GM19025 (cell line): ENCODE results near the gene CDH16.
"Not testable (repeated sequence)": the region's sequence is repeated elsewhere in the genome, so short reads cannot be mapped to it uniquely, and the experiment has no call there.

ENCODE experiments used
- ATAC-seq: cut with Tn5 transposase; IDR thresholded peaks from one replicate; pipeline ENCODE4 v1.9.1; 2021; ENCODE audit warnings: mild to moderate bottlenecking, low read depth, moderate library complexity; ENCODE audit not compliant: unreplicated experiment

Gene CDH16

DNA sequence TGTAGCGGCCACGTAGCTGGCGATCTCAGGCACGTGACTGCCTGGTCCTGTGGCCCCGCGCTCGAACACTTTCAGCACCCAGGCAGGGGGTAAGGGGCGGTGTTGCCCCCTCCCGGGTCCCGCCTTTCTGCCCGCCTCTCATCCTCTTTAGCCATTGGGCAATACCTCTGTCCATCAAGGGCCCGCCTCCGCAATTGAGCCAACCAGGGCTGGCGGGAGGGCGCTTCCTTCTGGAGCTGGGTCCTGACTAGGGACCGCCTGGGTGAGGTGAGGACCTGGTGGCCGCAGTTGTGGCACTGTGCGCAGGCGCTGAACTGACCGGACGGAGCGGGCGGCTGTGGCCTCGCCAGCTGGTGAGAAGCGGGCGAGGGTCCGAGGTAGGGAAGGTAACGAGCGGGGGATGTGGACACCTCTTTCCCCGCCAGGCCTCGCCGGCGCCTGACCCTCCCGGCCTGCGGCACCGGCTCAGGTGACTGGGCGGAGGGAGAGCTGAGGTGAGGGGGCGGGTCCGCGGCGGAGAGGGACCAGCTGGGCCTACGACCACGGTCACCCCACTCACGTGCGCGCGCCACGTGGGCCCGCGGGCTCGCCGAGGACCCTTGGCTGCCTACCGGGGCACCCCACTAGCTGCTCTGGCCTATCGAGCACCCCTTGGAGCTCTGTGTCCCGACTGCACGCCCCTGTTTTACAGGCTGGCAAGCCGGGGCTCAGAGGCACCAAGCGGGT, 38.2 kb downstream of the CDH16 start, which contains the start of gene PDP2:
TSS of gene PDP2 (plus strand) at position 228 of the 726 bp plus-strand sequence. CDS start 3,770 bp downstream, outside the sequence.
- peak; percentile 98 for ATAC-seq

DNA sequence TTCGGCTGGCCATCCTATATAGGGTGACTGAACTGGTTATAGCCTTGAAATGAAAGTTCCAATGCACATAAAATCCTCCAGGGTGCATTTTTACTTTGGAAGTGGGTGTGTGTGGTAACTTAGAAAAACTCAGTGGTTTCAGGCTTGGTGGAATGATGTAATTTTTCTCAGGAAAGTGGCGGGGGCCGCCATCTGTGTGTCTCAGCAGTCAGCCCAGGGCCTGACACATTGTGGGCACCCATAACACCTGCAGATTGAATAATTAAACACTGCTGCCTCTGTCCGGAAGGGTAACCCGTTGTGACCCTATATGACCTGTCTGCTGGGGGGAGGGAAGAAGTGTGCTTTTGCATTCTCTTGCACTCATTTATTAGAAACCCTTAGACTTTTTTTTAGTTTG, 40.6 kb downstream of the CDH16 start:
- ATAC-seq, result no peak

DNA sequence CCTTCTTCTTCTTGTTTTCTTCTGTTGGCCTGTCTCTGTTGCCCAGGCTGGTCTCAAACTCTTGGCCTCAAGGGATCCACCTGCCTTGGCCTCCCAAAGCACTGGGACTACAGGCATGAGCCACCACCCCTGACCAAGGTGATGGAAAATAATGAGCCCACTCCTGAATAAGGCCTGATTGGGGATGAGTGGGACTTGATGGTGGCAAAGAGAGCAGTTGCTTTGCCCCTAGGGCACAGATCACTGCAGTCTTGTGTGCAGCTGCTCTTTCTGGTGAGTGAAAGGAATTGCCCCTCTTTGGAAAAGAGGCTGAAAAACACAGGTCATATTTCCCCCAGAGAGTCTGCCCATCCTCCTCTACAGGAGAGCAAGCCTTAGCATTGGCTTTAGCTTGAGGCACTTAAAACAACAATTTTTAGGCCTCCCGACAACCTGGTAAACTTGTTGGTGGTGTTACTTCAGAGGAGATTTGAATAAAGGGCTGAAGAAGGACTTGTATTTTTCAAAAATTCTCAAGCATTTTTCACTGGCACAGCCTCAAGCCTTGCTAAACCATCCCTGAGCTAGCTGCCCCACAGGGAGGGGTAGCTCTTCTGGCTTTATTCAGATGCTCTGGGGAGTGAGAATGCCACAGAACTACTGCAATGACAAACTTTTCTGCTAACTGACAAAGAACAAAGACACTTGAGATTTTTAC, 44.5 kb downstream of the CDH16 start:
- no peak for ATAC-seq

DNA sequence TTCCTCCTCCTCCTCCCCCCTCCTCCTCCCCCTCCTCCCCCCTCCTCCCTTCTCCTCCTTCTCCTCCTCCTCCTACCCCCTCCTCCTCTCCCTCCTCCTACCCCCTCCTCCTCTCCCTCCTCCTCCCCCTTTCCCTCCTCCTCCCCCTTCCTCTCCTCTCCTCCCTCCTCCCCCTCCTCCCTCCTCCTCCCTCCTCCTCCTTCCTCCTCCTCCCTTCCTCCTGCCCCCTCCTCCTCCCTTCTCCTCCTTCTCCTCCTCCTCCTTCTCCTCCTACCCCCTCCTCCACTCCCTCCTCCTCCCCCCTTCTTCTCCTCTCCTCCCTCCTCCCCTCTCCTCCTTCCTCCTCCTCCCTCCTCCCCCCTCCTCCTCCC, 45.0 kb downstream of the CDH16 start:
- no peak for ATAC-seq

DNA sequence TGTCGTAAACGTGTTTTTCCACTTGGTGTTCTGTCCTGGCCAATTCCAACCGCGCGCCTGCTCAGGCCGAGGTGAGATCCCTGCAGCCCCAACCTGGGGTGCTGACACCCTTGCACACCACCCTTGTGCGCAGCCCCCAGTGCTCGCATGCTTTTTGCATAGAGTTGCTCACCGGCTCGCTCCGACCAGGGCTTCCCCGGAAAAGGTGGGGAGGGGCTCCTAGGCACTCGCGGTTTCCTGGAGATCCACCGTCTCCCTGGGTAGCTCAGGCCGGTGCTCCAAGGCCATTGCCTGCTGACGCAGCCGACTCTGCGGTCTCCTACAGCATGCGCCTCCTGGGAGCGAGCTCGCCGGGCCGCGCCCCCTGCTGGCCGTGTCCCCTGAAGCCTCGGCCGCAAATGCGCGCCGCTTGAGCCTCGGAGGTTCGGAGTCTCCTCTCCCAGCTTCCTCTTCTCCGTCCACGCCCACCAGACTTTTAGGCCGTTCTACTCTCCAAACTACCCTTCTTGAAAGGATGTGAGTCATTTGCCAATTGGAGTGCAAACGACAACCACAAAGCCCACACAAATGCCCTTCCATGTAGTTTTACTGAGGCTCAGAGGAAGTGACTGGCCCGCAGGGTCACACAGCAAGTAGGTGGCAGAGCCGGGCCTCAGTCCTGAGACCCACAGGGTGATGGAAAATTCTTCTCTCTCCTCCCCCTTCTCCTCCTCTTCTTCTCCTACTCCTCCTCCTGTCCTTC, 45.6 kb downstream of the CDH16 start:
- peak; percentile 80 for ATAC-seq

DNA sequence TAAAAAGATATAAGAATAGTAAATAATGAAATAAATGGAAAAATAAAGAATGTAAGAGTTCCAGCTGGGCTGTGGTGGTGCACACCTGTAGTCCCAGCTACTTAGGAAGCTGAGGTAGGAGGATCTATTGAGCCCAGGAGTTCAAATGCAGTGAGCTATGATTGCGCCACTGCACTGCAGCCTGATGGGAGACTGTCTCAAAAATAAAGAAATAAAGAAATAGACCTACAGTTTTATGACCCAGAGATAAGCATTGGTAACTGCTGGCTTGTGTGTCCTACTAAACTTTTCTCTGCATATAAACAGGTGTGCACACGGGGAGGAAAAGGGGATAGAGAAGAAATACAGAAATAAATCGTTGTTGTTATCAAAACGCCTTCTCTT, 46.1 kb downstream of the CDH16 start:
- no peak for ATAC-seq

DNA sequence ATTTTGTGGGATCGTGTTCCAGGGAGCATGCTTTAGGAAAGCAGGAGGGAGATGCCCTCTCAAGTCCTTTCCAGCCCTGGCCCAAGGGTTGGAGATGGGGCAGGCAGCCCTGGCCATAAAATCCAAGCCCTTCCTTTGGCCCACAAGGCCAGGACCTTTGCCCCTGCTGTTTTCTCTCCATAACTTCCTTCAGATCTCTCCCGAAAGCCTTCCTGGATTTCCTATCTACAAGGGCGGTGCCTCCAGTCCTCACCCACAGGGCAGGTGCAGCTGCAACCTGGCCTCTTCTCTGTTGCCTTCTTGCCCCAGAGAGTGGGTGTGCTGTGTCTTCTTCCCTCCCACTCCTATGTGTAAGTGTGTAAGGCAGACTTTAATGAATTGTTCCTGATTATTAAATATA, 46.8 kb downstream of the CDH16 start:
- no peak for ATAC-seq

DNA sequence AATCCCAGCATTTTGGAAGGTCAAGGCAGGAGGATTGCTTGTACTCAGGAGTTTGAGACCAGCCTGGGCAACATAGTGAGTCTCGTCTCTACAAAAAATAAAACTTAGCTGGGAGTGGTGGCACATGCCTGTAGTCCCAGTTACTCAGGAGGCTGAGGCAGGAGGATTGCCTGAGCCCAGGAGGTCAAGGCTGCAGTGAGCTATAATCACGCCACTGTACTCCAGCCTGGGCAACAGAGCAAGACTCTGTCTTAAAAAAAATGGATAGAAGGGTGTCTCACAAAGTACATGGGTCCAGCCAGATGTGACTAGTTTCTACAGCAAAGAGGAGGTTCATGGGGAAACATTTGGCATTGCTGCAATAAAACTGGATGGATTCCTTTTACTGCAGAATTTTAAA, 47.3 kb downstream of the CDH16 start:
- ATAC-seq, result not testable (repeated sequence)

DNA sequence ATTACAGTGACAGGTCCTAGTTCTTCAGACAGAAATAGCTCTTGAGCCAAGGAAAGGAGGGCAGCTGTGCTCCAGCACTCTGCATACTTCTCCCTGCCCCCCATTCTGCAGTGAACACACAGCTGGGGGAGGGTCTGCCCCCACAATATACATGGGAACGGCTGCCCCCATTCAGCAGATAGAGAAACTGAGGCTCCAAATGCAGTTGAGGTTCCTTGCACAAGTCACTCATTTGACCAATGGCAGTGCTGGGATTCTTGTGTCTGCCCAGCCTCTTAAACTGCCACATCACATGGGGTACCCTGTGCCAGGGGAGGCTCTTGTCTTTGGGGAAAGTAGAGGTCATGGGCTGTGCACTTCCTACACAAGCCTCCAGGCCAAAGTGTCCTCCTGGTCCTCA, 49.3 kb downstream of the CDH16 start:
- ATAC-seq, result no peak

DNA sequence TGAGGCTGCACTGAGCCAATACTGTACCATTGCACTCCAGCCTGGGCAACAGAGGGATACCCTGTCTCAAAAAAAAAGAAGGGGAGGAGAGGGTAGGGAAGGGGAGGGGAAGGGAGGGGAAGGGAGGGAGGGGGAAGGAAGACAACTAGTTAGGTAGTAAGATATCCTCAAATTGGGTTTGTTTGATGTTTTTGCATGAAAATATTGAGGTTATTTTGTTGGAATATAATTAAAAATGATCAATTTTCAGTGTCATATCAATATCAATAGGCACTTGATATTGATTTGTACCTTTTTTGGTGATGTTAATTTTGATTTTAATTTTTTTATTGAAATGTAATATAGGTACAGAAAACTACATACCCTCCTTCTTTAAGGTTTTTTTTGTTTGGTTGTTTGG, 55.0 kb downstream of the CDH16 start:
- ATAC-seq, result no peak

DNA sequence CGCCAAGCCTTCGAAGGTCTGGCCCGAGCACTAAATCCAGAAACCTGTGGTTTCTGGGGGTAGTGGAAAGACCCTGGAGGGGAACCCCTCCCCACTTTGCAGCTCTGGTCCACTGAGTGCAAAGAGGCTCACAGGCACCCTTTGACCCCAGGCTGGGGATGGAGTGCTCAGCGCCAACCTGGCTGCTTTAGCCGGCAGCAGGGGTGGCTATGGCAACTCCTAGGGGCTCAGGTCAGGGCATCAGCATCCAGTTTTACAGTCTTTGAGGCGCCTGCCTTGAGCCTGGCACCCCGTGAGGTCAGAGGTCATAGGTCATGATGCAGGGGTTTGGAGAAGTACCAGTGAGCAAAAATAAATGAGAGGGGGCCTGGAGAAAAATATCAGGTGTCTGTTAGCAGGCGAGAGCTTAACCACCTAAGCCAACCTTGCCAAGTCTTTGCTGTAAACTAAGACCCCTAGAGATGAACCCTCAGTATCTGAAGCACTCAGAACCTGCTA, 56.6 kb downstream of the CDH16 start:
- ATAC-seq, result no peak

DNA sequence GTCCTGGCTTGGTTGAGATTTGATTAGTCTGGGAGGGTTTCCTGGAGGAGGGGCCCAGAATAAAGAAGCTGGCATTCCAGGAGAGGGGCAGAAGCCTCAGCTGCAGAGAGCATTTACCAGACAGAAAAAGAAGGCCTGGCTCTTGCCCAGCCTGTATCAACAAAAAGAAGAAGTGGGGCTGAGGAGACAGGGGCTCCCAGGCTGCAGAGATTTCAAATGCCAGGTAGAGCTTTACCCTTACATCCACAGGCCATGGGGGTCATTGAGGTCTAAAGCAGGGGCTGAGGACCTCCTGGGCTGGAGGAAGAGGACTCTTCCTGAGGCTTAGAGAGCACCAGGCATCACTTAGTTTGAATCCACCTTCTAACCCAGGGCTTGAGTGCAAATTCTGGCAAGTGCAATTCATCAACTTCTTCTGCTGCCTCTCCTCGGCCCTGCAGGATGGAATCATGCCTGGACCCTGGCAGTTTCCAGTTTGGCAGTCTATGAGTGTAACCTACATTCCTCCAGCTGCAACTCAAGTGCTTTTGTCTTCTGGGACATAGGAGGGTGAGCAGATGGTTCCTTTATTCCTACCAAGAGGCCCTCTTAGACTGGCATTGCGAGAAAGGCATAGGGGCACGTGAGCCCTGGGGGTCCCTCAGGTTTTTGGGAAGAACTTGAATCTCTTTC, 59.2 kb downstream of the CDH16 start:
- no peak for ATAC-seq

DNA sequence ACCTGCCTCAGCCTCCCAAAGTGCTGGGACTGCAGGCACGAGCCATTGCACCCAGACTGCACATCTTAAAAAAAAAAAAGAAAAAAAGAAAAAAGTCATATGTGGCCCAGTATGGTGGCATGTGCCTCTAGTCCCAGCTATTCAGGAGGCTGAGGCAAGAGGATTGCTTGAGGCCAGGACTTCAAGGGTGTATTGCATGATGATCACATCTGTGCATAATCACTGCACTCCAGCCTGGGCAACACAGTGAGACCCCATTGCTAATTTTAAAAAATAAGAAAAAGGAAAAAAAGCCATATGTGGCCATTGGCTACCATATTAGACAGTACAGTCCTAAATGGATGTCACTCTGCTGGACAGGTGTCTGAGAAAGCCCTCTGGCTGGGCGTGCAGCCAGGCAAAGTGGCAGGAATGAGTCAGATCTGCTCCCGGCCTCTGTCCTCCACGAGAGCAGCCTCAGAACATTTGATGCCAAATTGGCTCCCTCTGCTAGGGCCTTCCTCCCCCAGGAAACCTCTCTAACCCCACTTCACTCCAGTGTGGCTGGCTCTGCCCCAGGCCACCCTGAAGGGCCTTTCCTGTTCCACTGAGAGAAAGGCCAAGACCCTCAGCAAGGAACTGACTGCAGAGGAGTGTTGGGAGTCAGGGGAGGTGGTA, 59.8 kb downstream of the CDH16 start:
- ATAC-seq, result no peak
